HG03060 (cell line): ENCODE measurements around the gene NNT.

Source experiments
- ATAC-seq: cut with Tn5 transposase; IDR thresholded peaks from one replicate; pipeline ENCODE4 v1.9.1; 2021; ENCODE audit warnings: low read depth, moderate number of reproducible peaks; ENCODE audit not compliant: unreplicated experiment

Gene NNT

GRCh38 chr5:43620944-43621505, 18.0 kb downstream of the NNT start:
- no peak for ATAC-seq

DNA sequence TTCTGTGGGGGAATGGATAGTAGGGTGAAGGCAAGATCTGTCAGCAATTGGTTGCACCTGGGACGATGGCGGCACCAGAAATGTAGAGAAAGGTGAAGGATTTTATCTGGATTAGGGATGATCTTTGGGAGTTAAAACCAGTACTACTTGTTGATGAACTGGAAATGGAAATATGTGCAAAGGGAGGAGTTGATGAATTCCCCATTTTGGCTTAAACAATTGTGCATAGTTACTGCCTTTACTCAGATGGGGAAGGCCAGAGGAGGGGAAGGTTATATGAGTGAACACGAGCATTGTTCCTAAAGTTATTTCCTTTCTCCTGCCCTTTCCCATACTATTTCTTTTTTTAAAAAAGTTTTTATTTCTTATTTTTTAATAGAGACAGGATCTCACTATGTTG, 19.1 kb downstream of the NNT start:
- no peak for ATAC-seq

- no peak for ATAC-seq
Measured at GRCh38 chr5:43623048-43623680, 20.2 kb downstream of the NNT start.

GRCh38 chr5:43627028-43627427, 24.0 kb downstream of the NNT start:
- no peak for ATAC-seq

DNA sequence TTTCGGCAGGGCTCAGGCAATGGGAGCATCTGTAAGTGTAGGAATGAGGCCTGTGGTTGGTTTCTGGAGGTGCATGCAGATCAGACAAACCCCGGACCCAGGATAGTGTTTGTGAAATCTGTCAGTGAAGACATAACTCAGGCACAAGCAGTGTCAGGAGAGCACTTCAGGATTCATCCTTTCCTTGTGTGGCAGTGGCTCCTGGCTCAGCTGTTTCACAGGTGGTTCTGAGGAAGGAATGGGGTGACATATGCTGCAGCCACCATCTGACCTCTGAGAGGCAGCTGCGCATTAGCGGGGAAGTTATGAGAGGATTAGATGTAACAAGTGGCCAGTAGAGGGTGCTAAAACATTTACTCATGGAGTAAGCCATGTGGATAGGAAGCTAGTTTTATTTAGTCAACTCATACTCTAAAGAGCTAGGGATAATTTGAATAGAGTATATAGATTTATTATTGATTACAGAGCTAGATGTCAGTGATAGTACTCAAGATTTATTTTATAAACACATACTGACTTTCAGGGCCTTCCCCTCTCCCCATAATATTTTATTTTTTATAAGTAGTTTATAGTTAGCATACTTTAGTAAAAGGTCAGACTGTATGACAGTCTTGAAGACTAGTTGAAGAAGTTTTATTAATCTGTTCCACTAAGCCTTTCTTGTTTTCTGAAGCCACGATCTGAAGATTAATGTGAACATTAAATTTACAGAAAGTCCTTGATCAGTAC, 28.4 kb downstream of the NNT start:
- no peak for ATAC-seq

DNA sequence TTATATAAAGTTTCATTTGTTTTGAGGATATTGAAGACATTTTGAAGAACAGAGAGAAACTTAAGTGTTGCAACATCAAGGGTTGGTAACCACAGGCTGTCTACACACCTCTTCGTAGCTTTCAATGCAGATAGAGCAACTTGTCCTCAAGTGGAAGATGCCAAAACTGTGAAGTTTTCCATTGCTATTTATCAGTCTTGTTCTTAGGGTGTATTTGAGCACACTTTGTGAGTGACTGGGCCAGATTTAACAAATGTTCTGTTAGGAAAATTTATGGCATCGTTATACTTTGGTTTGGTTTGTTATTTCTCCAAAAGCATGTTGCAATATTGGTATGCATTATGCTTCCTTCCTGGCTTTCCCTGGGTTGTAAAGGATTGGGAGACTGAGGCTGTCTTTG, 31.6 kb downstream of the NNT start:
- no peak for ATAC-seq

- no peak for ATAC-seq
Measured at GRCh38 chr5:43635374-43635773, 32.4 kb downstream of the NNT start.

GRCh38 chr5:43636076-43636475, 33.1 kb downstream of the NNT start:
- no peak for ATAC-seq

DNA sequence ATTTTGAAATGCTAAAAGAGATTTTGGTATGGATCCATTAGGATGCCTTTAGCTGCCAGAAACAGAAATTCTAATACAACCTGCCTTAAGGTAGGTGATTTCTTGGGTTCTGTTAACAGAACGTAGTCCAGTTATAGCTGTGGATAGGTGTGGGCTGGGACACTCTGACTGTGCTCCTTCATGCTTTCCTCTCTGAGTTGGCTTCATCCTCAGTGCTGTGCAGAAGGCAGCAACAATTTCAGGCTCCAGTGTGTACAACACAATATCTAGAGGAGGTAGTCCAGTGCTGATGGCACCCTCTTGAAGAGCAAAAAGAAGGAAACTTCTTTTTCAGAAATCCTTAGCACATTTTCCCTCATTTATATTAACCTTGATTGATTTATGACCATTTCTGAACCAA, 34.4 kb downstream of the NNT start:
- ATAC-seq = no peak

DNA sequence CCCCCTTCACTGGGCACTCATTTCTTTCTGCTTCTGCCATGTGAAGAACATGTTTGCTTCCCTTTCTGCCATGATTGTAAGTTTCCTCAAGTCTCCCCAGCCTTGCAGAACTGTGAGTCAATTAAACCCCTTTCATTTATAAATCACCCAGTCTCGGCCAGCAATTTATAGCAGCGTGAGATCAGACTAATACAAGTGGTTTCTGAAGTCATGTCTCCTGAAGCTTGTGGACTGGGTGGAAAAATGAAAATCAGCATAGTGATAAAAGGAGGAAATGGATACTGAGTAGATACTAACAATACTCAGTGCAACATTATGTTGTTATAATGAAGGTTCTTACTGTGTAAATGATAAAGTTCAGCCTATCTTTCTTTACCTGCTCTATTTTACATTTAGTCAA, 35.1 kb downstream of the NNT start:
- no peak for ATAC-seq

DNA sequence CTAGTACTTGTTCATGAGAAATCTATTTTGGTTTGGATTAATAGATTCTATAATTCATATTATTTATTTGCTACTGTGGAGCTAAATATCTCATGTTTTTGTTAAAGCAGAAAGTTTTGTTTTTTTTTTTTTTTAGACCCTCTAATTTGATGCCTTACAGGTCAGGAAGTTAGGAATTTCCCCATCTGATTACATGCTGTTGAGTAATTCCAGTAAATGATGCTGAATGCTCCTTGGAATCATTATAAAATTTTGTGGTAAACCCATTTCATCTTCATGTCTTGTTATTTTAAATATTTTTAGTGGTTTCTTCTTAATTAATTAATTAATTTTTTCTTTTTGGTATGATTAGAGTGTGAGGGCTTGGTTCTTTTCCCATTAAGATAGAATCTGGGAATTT, 35.6 kb downstream of the NNT start:
- ATAC-seq = no peak

GRCh38 chr5:43639566-43639965, 36.6 kb downstream of the NNT start:
- no peak for ATAC-seq

GRCh38 chr5:43642428-43642827, 39.4 kb downstream of the NNT start:
- no peak for ATAC-seq

DNA sequence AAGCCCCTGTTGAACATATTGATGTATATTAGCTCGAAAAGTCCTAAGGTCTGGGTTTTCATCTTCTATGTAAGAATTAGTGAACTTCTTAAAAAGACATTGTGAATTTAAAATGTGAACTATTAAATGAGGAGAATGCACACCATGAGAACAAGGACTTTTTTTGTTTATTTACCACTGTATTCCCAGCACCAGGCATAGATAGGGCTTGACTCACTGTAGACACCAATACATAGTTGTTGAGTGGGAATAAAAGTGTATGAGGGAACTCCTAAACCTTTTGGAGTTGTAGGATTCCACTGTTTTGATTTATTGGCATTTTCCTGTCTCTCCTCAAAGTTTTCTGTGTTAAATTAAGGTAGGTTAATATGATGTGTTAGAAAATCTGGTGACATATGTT, 40.3 kb downstream of the NNT start:
- no peak for ATAC-seq

- no peak for ATAC-seq
Measured at GRCh38 chr5:43643750-43644149, 40.8 kb downstream of the NNT start.

DNA sequence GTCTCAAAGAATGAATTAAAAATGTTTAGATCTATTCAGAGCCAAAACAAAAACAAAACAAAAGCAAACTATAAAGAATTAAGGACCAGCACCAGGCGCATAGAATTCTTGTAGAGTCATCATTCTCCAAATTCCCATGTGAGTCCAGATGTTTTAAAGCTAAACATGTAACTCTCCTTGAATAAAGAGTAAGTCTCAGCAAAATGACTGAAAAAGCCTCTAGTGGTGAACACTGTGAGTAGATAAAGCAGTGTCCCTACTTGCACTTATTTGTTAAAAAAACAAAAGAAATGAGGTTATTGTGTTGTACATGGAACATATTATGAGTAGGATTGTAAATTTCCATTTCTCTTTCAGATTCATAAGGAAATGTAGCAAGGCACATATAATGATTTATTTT, 44.0 kb downstream of the NNT start:
- ATAC-seq = no peak

GRCh38 chr5:43647789-43648188, 44.8 kb downstream of the NNT start:
- ATAC-seq = no peak

- no peak for ATAC-seq
Measured at GRCh38 chr5:43648499-43649124, 45.6 kb downstream of the NNT start.

- ATAC-seq = no peak
Measured at GRCh38 chr5:43649256-43649655, 46.3 kb downstream of the NNT start.

DNA sequence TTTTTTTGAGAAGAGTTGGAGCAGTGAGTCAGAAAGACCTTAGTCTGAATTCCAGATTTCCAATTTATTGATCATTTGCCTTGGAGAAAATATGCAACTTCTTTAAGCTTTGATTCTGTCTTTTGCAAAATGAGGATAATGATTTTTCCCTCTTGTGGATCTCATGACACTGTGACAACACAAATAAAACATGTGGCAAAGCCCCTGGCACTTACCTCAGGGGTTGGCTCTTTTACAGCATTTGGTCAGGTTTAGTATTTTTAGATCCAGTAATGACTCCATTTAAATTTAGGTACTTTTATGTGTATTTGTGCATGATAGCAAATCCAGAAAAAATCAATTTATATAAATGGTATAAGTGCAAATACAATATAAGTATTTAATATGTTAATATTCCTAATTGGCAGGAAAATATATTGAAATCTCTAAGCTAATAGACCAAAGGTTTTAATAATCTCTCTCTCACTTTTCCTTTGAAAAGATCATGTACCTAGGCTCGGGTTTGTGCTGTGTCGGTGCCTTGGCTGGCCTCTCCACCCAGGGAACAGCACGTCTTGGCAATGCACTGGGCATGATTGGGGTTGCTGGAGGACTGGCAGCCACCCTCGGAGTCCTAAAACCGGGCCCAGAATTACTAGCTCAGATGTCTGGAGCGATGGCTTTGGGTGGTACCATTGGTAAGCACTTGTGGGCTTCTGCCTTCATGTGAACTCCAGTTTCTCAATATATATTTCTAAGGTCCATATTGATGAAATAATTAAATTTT, 49.7 kb downstream of the NNT start:
- ATAC-seq = no peak

DNA sequence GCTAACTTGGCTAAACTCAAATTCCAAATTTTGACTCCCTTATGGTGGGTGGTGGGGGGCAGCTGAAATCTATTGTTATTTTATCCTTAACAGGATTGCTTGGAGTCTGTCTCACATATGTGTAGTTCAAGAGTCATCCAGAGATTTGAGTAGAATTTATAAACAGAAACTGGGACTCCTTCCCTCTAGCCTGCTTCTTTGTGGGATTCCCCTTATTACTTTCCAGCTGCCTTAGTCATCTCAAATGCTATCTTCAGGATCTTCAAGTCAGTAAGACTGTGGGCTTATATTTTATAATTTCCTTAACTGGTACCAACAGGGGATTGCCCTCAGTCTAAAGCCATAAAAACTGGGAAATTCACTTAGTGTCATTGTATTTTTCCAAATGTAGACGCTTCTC, 55.5 kb downstream of the NNT start:
- ATAC-seq = no peak
